Activated T-helper 2 cell treated with anti-CD3 and anti-CD28 coated beads, Interferon-gamma antibody, Interleukin-2, Interleukin-4, amounts not matched to agents 10 μg/mL and 5 μg/mL and 100 μg/mL, durations not matched to agents 14 hours and 24 hours and 36 hours (primary cell): Measurements from ENCODE around the gene DYNC2H1. TPM values are rescaled to one million over a fixed set of nuclear protein-coding genes. Genes with fewer than 3 reads are reported as not detected.

Source experiments
- DNase-seq: peaks from one replicate; pipeline ENCODE4 v3.0.0; 2021; ENCODE audit warnings: low spot score
- H3K27ac Mint-ChIP-seq: one replicate; pipeline ENCODE4 v1.8.0; 2021; ENCODE audit warnings: mixed read lengths
- H3K27me3 Mint-ChIP-seq: one replicate; pipeline ENCODE4 v1.8.0; 2021; ENCODE audit warnings: low read depth, mixed read lengths
- H3K36me3 Mint-ChIP-seq: one replicate; pipeline ENCODE4 v1.8.0; 2021; ENCODE audit warnings: low read depth, mixed read lengths
- H3K4me1 Mint-ChIP-seq: one replicate; pipeline ENCODE4 v1.8.0; 2021; ENCODE audit warnings: low read depth, mixed read lengths
- H3K4me3 Mint-ChIP-seq: one replicate; pipeline ENCODE4 v1.8.0; 2021; ENCODE audit warnings: low read depth, mild to moderate bottlenecking, moderate library complexity, mixed read lengths
- H3K9me3 Mint-ChIP-seq: one replicate; pipeline ENCODE4 v1.8.0; 2021; ENCODE audit warnings: mixed read lengths
- intact Hi-C: fragments of 100-400 bp; cut with micrococcal nuclease; formaldehyde crosslinking; loops from one replicate; pipeline ENCODE4 v1.15.1; 2023
- total RNA-seq: library from RNA; stranded (reverse); gene quantifications from 2 replicates; pipeline ENCODE4 v1.2.3, GENCODE V29; 2022

DYNC2H1 gene
- 0.46 and 0.67 TPM in 2 replicates for total RNA-seq

GRCh38 chr11:103108933-103109817, at the start of gene DYNC2H1:
DYNC2H1 (plus strand) TSS chr11:103109426; CDS start chr11:103109575, 149 bp downstream.
- Mint-ChIP-seq H3K27me3 (peaks cover 30% of the 10 kb centered on the region), H3K9me3 (no peaks in the 10 kb centered on the region), H3K4me1 (peaks cover 7% of the 10 kb centered on the region), H3K36me3 (no peaks in the 10 kb centered on the region), H3K27ac (peak within 1 kb of the TSS; percentile 56), H3K4me3 (peak within 1 kb of the TSS; percentile 93)
- intact Hi-C loops: loop anchor here (1.0 to 10.0 kb wide), 3 partner anchors 17 to 496 kb away; partner anchors contain the start of gene DCUN1D5
- DNase-seq: peak; percentile 87

- no peaks in the 10 kb centered on the region for H3K27me3 Mint-ChIP-seq
- peaks cover 5% of the 10 kb centered on the region for H3K4me1 Mint-ChIP-seq
- intact Hi-C loops: no loop called here
- H3K36me3 Mint-ChIP-seq: peaks cover 44% of the 10 kb centered on the region
- no peak for DNase-seq
- H3K27ac Mint-ChIP-seq: no peak overlapping the region
- no peak overlapping the region for H3K4me3 Mint-ChIP-seq
- no peaks in the 10 kb centered on the region for H3K9me3 Mint-ChIP-seq
Observed at GRCh38 chr11:103061656-103062055, 47.6 kb upstream of the DYNC2H1 start.

GRCh38 chr11:103067118-103067517, 42.1 kb upstream of the DYNC2H1 start:
- H3K36me3 Mint-ChIP-seq: peaks cover 69% of the 10 kb centered on the region
- no peaks in the 10 kb centered on the region for H3K27me3 Mint-ChIP-seq
- intact Hi-C loops: no loop called here
- H3K4me1 Mint-ChIP-seq: peaks cover 47% of the 10 kb centered on the region
- DNase-seq: no peak
- H3K27ac Mint-ChIP-seq: peak overlapping the region; percentile 2
- H3K9me3 Mint-ChIP-seq: no peaks in the 10 kb centered on the region
- no peak overlapping the region for H3K4me3 Mint-ChIP-seq

- DNase-seq: no peak
- Mint-ChIP-seq H3K4me1 (peaks cover 47% of the 10 kb centered on the region), H3K4me3 (peak overlapping the region; percentile 2), H3K27ac (no peak overlapping the region), H3K36me3 (peaks cover 70% of the 10 kb centered on the region), H3K27me3 (no peaks in the 10 kb centered on the region), H3K9me3 (no peaks in the 10 kb centered on the region)
- intact Hi-C loops: no loop called here
Observed at GRCh38 chr11:103069367-103069766, 39.9 kb upstream of the DYNC2H1 start.

- H3K36me3 Mint-ChIP-seq: peaks cover 76% of the 10 kb centered on the region
- H3K27me3 Mint-ChIP-seq: no peaks in the 10 kb centered on the region
- no peaks in the 10 kb centered on the region for H3K9me3 Mint-ChIP-seq
- intact Hi-C loops: no loop called here
- H3K4me1 Mint-ChIP-seq: peaks cover 47% of the 10 kb centered on the region
- H3K27ac Mint-ChIP-seq: peak overlapping the region; percentile 46
- H3K4me3 Mint-ChIP-seq: peak overlapping the region; percentile 43
- DNase-seq: no peak
Observed at GRCh38 chr11:103070142-103070541, 39.1 kb upstream of the DYNC2H1 start.

- peaks cover 47% of the 10 kb centered on the region for H3K4me1 Mint-ChIP-seq
- peaks cover 72% of the 10 kb centered on the region for H3K36me3 Mint-ChIP-seq
- intact Hi-C loops: no loop called here
- no peak for DNase-seq
- H3K9me3 Mint-ChIP-seq: no peaks in the 10 kb centered on the region
- H3K27ac Mint-ChIP-seq: peak overlapping the region; percentile 23
- H3K27me3 Mint-ChIP-seq: no peaks in the 10 kb centered on the region
- no peak overlapping the region for H3K4me3 Mint-ChIP-seq
Observed at GRCh38 chr11:103071008-103071407, 38.2 kb upstream of the DYNC2H1 start.

- H3K4me1 Mint-ChIP-seq: no peaks in the 10 kb centered on the region
- H3K9me3 Mint-ChIP-seq: no peaks in the 10 kb centered on the region
- peaks cover 68% of the 10 kb centered on the region for H3K36me3 Mint-ChIP-seq
- DNase-seq: no peak
- intact Hi-C loops: no loop called here
- no peak overlapping the region for H3K27ac Mint-ChIP-seq
- no peak overlapping the region for H3K4me3 Mint-ChIP-seq
- H3K27me3 Mint-ChIP-seq: no peaks in the 10 kb centered on the region
Observed at GRCh38 chr11:103076361-103076760, 32.9 kb upstream of the DYNC2H1 start.

GRCh38 chr11:103077554-103077953, 31.7 kb upstream of the DYNC2H1 start:
- Mint-ChIP-seq H3K27ac (no peak overlapping the region), H3K9me3 (no peaks in the 10 kb centered on the region), H3K36me3 (peaks cover 67% of the 10 kb centered on the region), H3K4me3 (no peak overlapping the region), H3K4me1 (no peaks in the 10 kb centered on the region), H3K27me3 (no peaks in the 10 kb centered on the region)
- no peak for DNase-seq
- intact Hi-C loops: no loop called here

GRCh38 chr11:103078710-103079109, 30.5 kb upstream of the DYNC2H1 start:
- intact Hi-C loops: no loop called here
- H3K27ac Mint-ChIP-seq: no peak overlapping the region
- no peaks in the 10 kb centered on the region for H3K27me3 Mint-ChIP-seq
- no peak overlapping the region for H3K4me3 Mint-ChIP-seq
- no peaks in the 10 kb centered on the region for H3K9me3 Mint-ChIP-seq
- DNase-seq: no peak
- H3K4me1 Mint-ChIP-seq: no peaks in the 10 kb centered on the region
- H3K36me3 Mint-ChIP-seq: peaks cover 68% of the 10 kb centered on the region

GRCh38 chr11:103079833-103080232, 29.4 kb upstream of the DYNC2H1 start:
- no peak for DNase-seq

GRCh38 chr11:103085758-103086365, 23.4 kb upstream of the DYNC2H1 start:
- Mint-ChIP-seq H3K4me1 (peaks cover 24% of the 10 kb centered on the region), H3K4me3 (no peak overlapping the region), H3K27ac (peak overlapping the region; percentile 46), H3K9me3 (no peaks in the 10 kb centered on the region), H3K27me3 (no peaks in the 10 kb centered on the region), H3K36me3 (peaks cover 44% of the 10 kb centered on the region)
- no peak for DNase-seq
- intact Hi-C loops: no loop called here

More at GRCh38 chr11:103079833-103080232, 29.4 kb upstream of the DYNC2H1 start:
- no peak overlapping the region for H3K4me3 Mint-ChIP-seq
- H3K27ac Mint-ChIP-seq: no peak overlapping the region
- no peaks in the 10 kb centered on the region for H3K4me1 Mint-ChIP-seq
- no peaks in the 10 kb centered on the region for H3K27me3 Mint-ChIP-seq
- intact Hi-C loops: no loop called here
- peaks cover 63% of the 10 kb centered on the region for H3K36me3 Mint-ChIP-seq
- no peaks in the 10 kb centered on the region for H3K9me3 Mint-ChIP-seq

- no peaks in the 10 kb centered on the region for H3K27me3 Mint-ChIP-seq
- H3K4me1 Mint-ChIP-seq: peaks cover 24% of the 10 kb centered on the region
- H3K36me3 Mint-ChIP-seq: peaks cover 45% of the 10 kb centered on the region
- no peak for DNase-seq
- no peak overlapping the region for H3K4me3 Mint-ChIP-seq
- intact Hi-C loops: no loop called here
- H3K9me3 Mint-ChIP-seq: no peaks in the 10 kb centered on the region
- H3K27ac Mint-ChIP-seq: peak overlapping the region; percentile 23
Observed at GRCh38 chr11:103086461-103086860, 22.8 kb upstream of the DYNC2H1 start.
